ENCODE results near the gene ZNF385C.
A peak's percentile ranks its signal among the peaks of the same experiment; 100 is the strongest.
"Not testable (repeated sequence)": the region's sequence is repeated elsewhere in the genome, so short reads cannot be mapped to it uniquely, and the experiment has no call there.

The ZNF385C gene

GRCh38 chr17:42010898-42011516 lies 87.3 kb downstream of the ZNF385C start:
- peak; percentile 69 for DNase-seq (ENCODE audit: low read depth)
- H3K4me3 ChIP-seq (ENCODE audit: control insufficient read depth, low read depth, low read length), result no peak overlapping the region
- no peak for TF ChIP-seq CTCF (conservative IDR thresholded peaks at IDR 0.05; ENCODE audit: control insufficient read depth, insufficient read depth, low read depth, low read length)

- H3K4me3 ChIP-seq (ENCODE audit: control insufficient read depth, low read depth, low read length), result not testable (repeated sequence)
- DNase-seq (ENCODE audit: low read depth), result peak; percentile 62
Observed at GRCh38 chr17:42010266-42010680, 88.0 kb downstream of the ZNF385C start.

GRCh38 chr17:42009170-42009569 lies 89.1 kb downstream of the ZNF385C start:
- H3K4me3 ChIP-seq (ENCODE audit: control insufficient read depth, low read depth, low read length), result no peak overlapping the region
- peak; percentile 16 for TF ChIP-seq CTCF (conservative IDR thresholded peaks at IDR 0.05; ENCODE audit: control insufficient read depth, insufficient read depth, low read depth, low read length)
- no peak for DNase-seq (ENCODE audit: low read depth)

- H3K4me3 ChIP-seq (ENCODE audit: control insufficient read depth, low read depth, low read length), result no peak overlapping the region
- no peak for DNase-seq (ENCODE audit: low read depth)
- no peak for TF ChIP-seq CTCF (conservative IDR thresholded peaks at IDR 0.05; ENCODE audit: control insufficient read depth, insufficient read depth, low read depth, low read length)
Observed at GRCh38 chr17:42005166-42005565, 93.1 kb downstream of the ZNF385C start.

GRCh38 chr17:42002792-42003301 lies 95.4 kb downstream of the ZNF385C start:
- no peak overlapping the region for H3K4me3 ChIP-seq (ENCODE audit: control insufficient read depth, low read depth, low read length)
- no peak for TF ChIP-seq CTCF (conservative IDR thresholded peaks at IDR 0.05; ENCODE audit: control insufficient read depth, insufficient read depth, low read depth, low read length)
- DNase-seq (ENCODE audit: low read depth), result no peak

GRCh38 chr17:42002175-42002791 lies 96.0 kb downstream of the ZNF385C start:
- no peak for DNase-seq (ENCODE audit: low read depth)
- no peak for TF ChIP-seq CTCF (conservative IDR thresholded peaks at IDR 0.05; ENCODE audit: control insufficient read depth, insufficient read depth, low read depth, low read length)
- no peak overlapping the region for H3K4me3 ChIP-seq (ENCODE audit: control insufficient read depth, low read depth, low read length)

- TF ChIP-seq CTCF (conservative IDR thresholded peaks at IDR 0.05; ENCODE audit: control insufficient read depth, insufficient read depth, low read depth, low read length), result no peak
- DNase-seq (ENCODE audit: low read depth), result no peak
- H3K4me3 ChIP-seq (ENCODE audit: control insufficient read depth, low read depth, low read length), result no peak overlapping the region
Observed at GRCh38 chr17:42001729-42002128, 96.5 kb downstream of the ZNF385C start.

Data from fibroblast of mammary gland (primary cell).